Peyer's patch (tissue), 4 donors: ENCODE data around the gene MBNL3.

Source experiments
- CTCF ChIP-seq, 6 experiments: fragments of 450-650 bp in 4 of 6; fragments of 200-600 bp in 2 of 6; sonication (generic) in 1 of 6; IDR thresholded peaks; one replicate each; pipeline ENCODE4 v1.5.1; 2017 to 2019; ENCODE audit warnings: antibody characterized with exemption in 6 of 6, mild to moderate bottlenecking in 3 of 6, moderate library complexity in 1 of 6
- POLR2A ChIP-seq, 2 donors: fragments of 450-650 bp; IDR thresholded peaks; one replicate each; pipeline ENCODE4 v1.5.1; 2017; ENCODE audit warnings: antibody characterized with exemption in 2 of 2, mild to moderate bottlenecking in 2 of 2, moderate library complexity in 2 of 2

- TF ChIP-seq CTCF (IDR thresholded peaks at IDR 0.05) (no peak), POLR2A (IDR thresholded peaks at IDR 0.05) (no peak)
Measured at GRCh38 chrX:132395645-132396044, 93.2 kb downstream of the MBNL3 start.
